A549 (cell line): ENCODE results near the gene BNIP3. TPM values are rescaled to one million over a fixed set of nuclear protein-coding genes. Genes with fewer than 3 reads are reported as not detected.

Experiments used
- ATAC-seq, 2 experiments: fragments of 200-7000 bp in 1 of 2; fragments of >200 bp in 1 of 2; cut with Nextera tagmentation in 1 of 2; cut with Tn5 transposase in 1 of 2; 3 replicates each; pipeline versions ENCODE4 v1.8.0 to v1.9.1; 2018 to 2020; ENCODE audit warnings: mild to moderate bottlenecking in 1 of 2, moderate library complexity in 1 of 2
- CTCF ChIA-PET: fragments of 300-600 bp; sonication (Branson Sonifier 250); formaldehyde crosslinking; extraction: SDS; loops from one replicate; lab custom pipeline; 2021; ENCODE audit warnings: antibody characterized with exemption, inconsistent platforms; lab: Yijun Ruan, JAX
- POLR2A ChIA-PET: fragments of 350-600 bp; formaldehyde crosslinking; extraction: SDS; loops from one replicate; lab custom pipeline; 2021; ENCODE audit warnings: antibody characterized with exemption, inconsistent platforms; lab: Yijun Ruan, JAX
- DNase-seq, 2 experiments: peaks; one replicate each; pipeline versions ENCODE4 v3.0.0 to v3.0.0-alpha.2; 2011 to 2016; ENCODE audit warnings: low read depth in 1 of 2, low spot score in 1 of 2
- FAIRE-seq: peaks from 2 replicates; lab custom pipeline; 2011; peaks lifted over from hg19 to GRCh38; lab: Jason Lieb, UNC
- H3K27ac ChIP-seq, 2 experiments: fragments of >200 bp; sonication (Bioruptor Twin); formaldehyde crosslinking; 3 replicates each; pipeline ENCODE4 v1.5.1; 2016 to 2017
- H3K4me1 ChIP-seq: fragments of >200 bp; sonication (Bioruptor Twin); formaldehyde crosslinking; 3 replicates; pipeline ENCODE4 v1.6.1; 2016
- H3K4me2 ChIP-seq: fragments of >200 bp; sonication (Bioruptor Twin); formaldehyde crosslinking; 3 replicates; pipeline ENCODE4 v1.6.1; 2016
- H3K4me3 ChIP-seq: fragments of >200 bp; sonication (Bioruptor Twin); formaldehyde crosslinking; 3 replicates; pipeline ENCODE4 v1.5.1; 2016
- H3K9me3 ChIP-seq: fragments of >200 bp; sonication (Bioruptor Twin); formaldehyde crosslinking; 3 replicates; pipeline ENCODE4 v1.6.1; 2016
- CEBPB ChIP-seq, 2 experiments: fragments of >200 bp in 1 of 2; sonication (Bioruptor Twin) in 1 of 2; formaldehyde crosslinking in 1 of 2; IDR thresholded peaks; 2 replicates each; pipeline ENCODE4 v1.6.1; 2012 to 2016
- EP300 ChIP-seq, 2 experiments: fragments of >200 bp; sonication (Bioruptor Twin); formaldehyde crosslinking; IDR thresholded peaks; 2 replicates in 1 of 2; 3 replicates in 1 of 2; pipeline ENCODE4 v1.6.1; 2016 to 2017
- ESRRA ChIP-seq: fragments of 150-350 bp; IDR thresholded peaks from 2 replicates; pipeline ENCODE4 v1.6.1; 2014; ENCODE audit warnings: mild to moderate bottlenecking, low read length, borderline replicate concordance
- FOSB ChIP-seq: fragments of 250-450 bp; sonication (Bioruptor Pico); IDR thresholded peaks from 2 replicates; pipeline ENCODE4 v1.5.0; 2020; ENCODE audit warnings: mild to moderate bottlenecking, moderate library complexity
- FOSL2 ChIP-seq, 2 experiments: fragments of 450-650 bp in 1 of 2; fragments of >200 bp in 1 of 2; sonication (Bioruptor Twin) in 1 of 2; formaldehyde crosslinking; IDR thresholded peaks; 2 replicates each; pipeline versions ENCODE4 v1.5.0 to v1.6.1; 2016 to 2020; ENCODE audit warnings: mild to moderate bottlenecking in 1 of 2, moderate library complexity in 1 of 2
- FOXS1 ChIP-seq: fragments of 250-450 bp; sonication (Bioruptor Pico); IDR thresholded peaks from 2 replicates; pipeline ENCODE4 v1.5.0; 2020; ENCODE audit warnings: mild to moderate bottlenecking, moderate library complexity
- HDAC2 ChIP-seq: fragments of 200-600 bp; sonication (generic); IDR thresholded peaks from 2 replicates; pipeline ENCODE4 v1.6.1; 2016
- JUN ChIP-seq, 2 experiments: fragments of >200 bp; sonication (Bioruptor Twin); formaldehyde crosslinking; IDR thresholded peaks; 2 replicates in 1 of 2; 3 replicates in 1 of 2; pipeline ENCODE4 v1.6.1; 2016 to 2017
- JUNB ChIP-seq: fragments of >200 bp; sonication (Bioruptor Twin); formaldehyde crosslinking; IDR thresholded peaks from 2 replicates; pipeline ENCODE4 v1.6.1; 2016
- NPAS2 ChIP-seq: fragments of 250-450 bp; sonication (Bioruptor Pico); IDR thresholded peaks from 2 replicates; pipeline ENCODE4 v1.8.0; 2022; ENCODE audit warnings: mild to moderate bottlenecking, moderate library complexity, borderline replicate concordance
- PHF8 ChIP-seq: fragments of 200-600 bp; sonication (generic); IDR thresholded peaks from 2 replicates; pipeline ENCODE4 v1.6.1; 2016; ENCODE audit warnings: low read depth, mild to moderate bottlenecking, antibody characterized with exemption, moderate library complexity, borderline replicate concordance
- RARB ChIP-seq: fragments of 250-450 bp; sonication (Bioruptor Pico); IDR thresholded peaks from 2 replicates; pipeline ENCODE4 v1.8.0; 2021; ENCODE audit warnings: mild to moderate bottlenecking, moderate library complexity
- RNF2 ChIP-seq: fragments of 200-600 bp; sonication (generic); IDR thresholded peaks from 2 replicates; pipeline ENCODE4 v1.6.1; 2016; ENCODE audit warnings: low read depth, mild to moderate bottlenecking, antibody characterized with exemption, moderate library complexity, borderline replicate concordance
- ZC3H11A ChIP-seq: fragments of 450-650 bp; IDR thresholded peaks from 2 replicates; pipeline ENCODE4 v1.6.1; 2014; ENCODE audit warnings: antibody characterized with exemption, mild to moderate bottlenecking
- ZNF302 ChIP-seq: fragments of 250-450 bp; sonication (Bioruptor Pico); IDR thresholded peaks from 2 replicates; pipeline ENCODE4 v1.9.0; 2021; ENCODE audit warnings: inconsistent platforms, mild to moderate bottlenecking, moderate library complexity
- WGBS: methylation state at CpG from one replicate; pipeline ENCODE4 v1.1.6; 2017; ENCODE audit errors: missing lambda C conversion rate; 5-methylcytosine and 5-hydroxymethylcytosine counted together
- polyA plus RNA-seq, 4 experiments: library from polyadenylated mRNA; depleted of rRNA in 3 of 4; stranded (reverse); fragments of >200 nt; fragmentation: RNase III in 1 of 4; extraction: RNeasy Plus Mini Kit Qiagen cat#74134 plus additional on column Dnase treatment in 1 of 4; gene quantifications; 2 replicates in 3 of 4; 3 replicates in 1 of 4; pipeline ENCODE4 v1.2.3, GENCODE V29; 2011 to 2017
- TF ChIP-seq, protein P1 (sequence below): fragments of 250-450 bp; sonication (Bioruptor Pico); IDR thresholded peaks from 2 replicates; pipeline ENCODE4 v1.5.0; 2020; ENCODE audit warnings: low read depth, mild to moderate bottlenecking, moderate library complexity
- TF ChIP-seq, protein P2 (sequence below): fragments of 150-350 bp; IDR thresholded peaks from 2 replicates; pipeline ENCODE4 v1.6.1; 2014; ENCODE audit warnings: low read depth, mild to moderate bottlenecking, low read length
- TF ChIP-seq, protein P3 (sequence below): fragments of >200 bp; sonication (Bioruptor Twin); formaldehyde crosslinking; IDR thresholded peaks from 3 replicates; pipeline ENCODE4 v1.6.1; 2016
- TF ChIP-seq, protein P4 (sequence below): fragments of 250-450 bp; sonication (Bioruptor Pico); IDR thresholded peaks from 2 replicates; pipeline ENCODE4 v1.5.0; 2021; ENCODE audit warnings: mild to moderate bottlenecking, moderate library complexity, borderline replicate concordance
- TF ChIP-seq, protein P5 (sequence below): fragments of >200 bp; sonication (Bioruptor Twin); formaldehyde crosslinking; IDR thresholded peaks from 3 replicates; pipeline ENCODE4 v1.5.1; 2016
- TF ChIP-seq, protein P6 (sequence below): IDR thresholded peaks from 2 replicates; pipeline ENCODE4 v1.6.1; 2012; ENCODE audit warnings: low read depth, borderline replicate concordance
- TF ChIP-seq, protein P7 (sequence below): fragments of >200 bp; sonication (Bioruptor Twin); formaldehyde crosslinking; IDR thresholded peaks from 2 replicates; pipeline ENCODE4 v1.6.1; 2016
- TF ChIP-seq, protein P8 (sequence below): IDR thresholded peaks from 2 replicates; pipeline ENCODE4 v1.6.1; 2012

BNIP3 gene
- polyA plus RNA-seq, 2 of the 4 experiments (the other 2 are of a cell fraction): 46.9 to 51.2 TPM

DNA sequence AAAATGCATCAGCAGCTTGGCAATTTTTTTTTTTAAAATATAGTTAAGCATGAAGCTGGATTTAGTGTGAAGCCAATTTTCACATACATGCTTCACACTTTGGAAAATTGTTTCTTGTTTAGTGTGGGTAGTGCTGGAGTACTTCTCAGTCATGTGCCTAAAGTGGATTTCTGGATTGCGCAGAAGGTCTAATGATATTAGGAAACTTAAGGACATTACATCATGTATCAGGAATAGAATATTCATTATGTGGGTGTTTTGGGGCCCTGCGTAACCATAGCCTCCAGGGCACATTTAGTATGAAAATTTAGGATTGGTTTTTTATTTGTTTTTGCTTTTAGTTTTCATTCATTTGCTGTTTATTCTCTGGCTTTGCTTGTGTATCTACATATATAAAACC is 28.8 kb upstream of the BNIP3 start (continued):
- TF ChIP-seq, protein P1, sequence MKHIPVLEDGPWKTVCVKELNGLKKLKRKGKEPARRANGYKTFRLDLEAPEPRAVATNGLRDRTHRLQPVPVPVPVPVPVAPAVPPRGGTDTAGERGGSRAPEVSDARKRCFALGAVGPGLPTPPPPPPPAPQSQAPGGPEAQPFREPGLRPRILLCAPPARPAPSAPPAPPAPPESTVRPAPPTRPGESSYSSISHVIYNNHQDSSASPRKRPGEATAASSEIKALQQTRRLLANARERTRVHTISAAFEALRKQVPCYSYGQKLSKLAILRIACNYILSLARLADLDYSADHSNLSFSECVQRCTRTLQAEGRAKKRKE (CRISPR knock-in tag): no peak
- TF ChIP-seq NPAS2 (no peak), ESRRA (no peak)
- TF ChIP-seq, protein P2, sequence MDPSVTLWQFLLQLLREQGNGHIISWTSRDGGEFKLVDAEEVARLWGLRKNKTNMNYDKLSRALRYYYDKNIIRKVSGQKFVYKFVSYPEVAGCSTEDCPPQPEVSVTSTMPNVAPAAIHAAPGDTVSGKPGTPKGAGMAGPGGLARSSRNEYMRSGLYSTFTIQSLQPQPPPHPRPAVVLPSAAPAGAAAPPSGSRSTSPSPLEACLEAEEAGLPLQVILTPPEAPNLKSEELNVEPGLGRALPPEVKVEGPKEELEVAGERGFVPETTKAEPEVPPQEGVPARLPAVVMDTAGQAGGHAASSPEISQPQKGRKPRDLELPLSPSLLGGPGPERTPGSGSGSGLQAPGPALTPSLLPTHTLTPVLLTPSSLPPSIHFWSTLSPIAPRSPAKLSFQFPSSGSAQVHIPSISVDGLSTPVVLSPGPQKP: no peak

DNA sequence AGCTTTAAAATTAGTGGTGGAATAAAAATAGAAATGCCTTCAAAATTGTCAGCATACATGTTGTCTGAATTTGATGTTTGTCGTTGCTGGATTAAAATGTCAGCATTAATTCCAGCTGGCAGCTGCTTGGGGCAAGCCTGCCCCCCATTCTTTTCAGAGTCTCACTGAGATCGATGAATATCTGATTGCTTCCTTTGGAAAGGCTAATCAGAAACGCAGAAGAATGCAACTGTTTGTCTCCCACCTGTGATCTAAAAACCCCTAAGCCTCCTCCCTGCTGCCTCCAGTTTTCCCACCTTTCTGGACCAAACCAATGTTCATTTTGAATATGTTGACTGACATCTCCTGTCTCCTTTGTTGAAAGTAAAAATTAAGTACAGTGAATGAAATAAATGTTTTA is 27.9 kb upstream of the BNIP3 start:
- no peak for ATAC-seq
- Histone ChIP-seq H3K9me3 (peaks cover 7% of the 10 kb centered on the region), H3K4me2 (no peak overlapping the region), H3K4me3 (no peak overlapping the region)
- no peak for DNase-seq
- TF ChIP-seq RNF2: no peak
- no peak for TF ChIP-seq HDAC2
- no peak for TF ChIP-seq FOXS1 (CRISPR knock-in tag)
- TF ChIP-seq CEBPB (IDR thresholded peaks at IDR 0.05): no peak
- TF ChIP-seq, all 56 proteins: peak for 0
- POLR2A ChIA-PET: no interaction called here
- no peaks in the 10 kb centered on the region for H3K4me1 ChIP-seq
- FAIRE-seq: no peak
- WGBS: 38% methylated on average over 3 of the region's 3 CpGs
- CTCF ChIA-PET: interaction anchor here (3.8 to 4.9 kb wide), 2 partner anchors 13 to 133 kb away, joined by 13 to 21 read pairs; no protein-coding TSS in a partner anchor
- H3K27ac ChIP-seq: no peak overlapping the region

DNA sequence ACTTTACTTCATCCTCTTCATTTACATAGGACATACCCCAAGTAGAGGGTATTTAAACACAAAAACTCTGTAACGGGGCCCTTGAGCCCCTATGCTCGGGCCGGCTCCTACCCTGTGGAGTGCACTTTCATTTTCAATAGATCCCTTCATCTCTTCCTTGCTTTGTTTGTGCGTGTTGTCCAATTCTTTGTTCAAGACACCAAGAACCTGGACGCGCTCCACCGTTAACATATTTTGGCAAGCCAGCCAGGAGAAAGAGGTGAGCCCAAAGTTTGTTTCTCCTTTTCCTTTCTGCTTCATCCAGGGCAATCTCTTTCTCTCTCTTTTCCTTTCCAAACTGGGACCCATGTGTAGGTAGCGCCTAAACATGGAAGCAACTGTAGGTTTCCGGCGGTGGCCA is 26.0 kb upstream of the BNIP3 start:
- DNase-seq (no peak), ATAC-seq (no peak)
- 94% methylated on average over 10 of the region's 10 CpGs for WGBS

DNA sequence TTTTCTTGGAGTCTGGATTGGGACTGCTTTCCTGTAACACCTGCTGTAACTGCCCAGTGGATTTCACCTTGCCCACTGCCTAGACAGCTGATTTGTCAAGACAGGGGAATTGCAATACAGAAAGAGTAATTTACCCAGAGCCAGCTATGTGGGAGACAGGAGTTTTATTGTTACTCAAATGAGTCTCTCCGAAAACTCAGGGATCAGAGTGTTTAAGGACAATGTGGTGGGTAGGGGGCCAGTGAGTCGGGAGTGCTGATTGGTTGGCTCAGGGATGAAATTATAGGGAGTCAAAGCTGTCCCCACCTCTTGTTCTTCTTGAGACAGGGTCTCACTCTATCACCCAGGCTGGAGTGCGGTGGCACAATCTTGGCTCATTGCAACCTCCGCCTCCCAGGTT is 25.2 kb upstream of the BNIP3 start:
- WGBS: 90% methylated on average over 4 of the region's 4 CpGs
- H3K4me1 ChIP-seq: no peaks in the 10 kb centered on the region
- H3K27ac ChIP-seq: no peak overlapping the region
- ChIA-PET POLR2A (no interaction called here), CTCF (interaction anchor here (1.2 to 3.8 kb wide), 2 partner anchors 16 to 136 kb away, joined by 3 to 21 read pairs; no protein-coding TSS in a partner anchor)
- DNase-seq (no peak), ATAC-seq (no peak), FAIRE-seq (no peak)
- no peak overlapping the region for H3K4me3 ChIP-seq
- H3K9me3 ChIP-seq: peaks cover 7% of the 10 kb centered on the region
- TF ChIP-seq, protein P3, sequence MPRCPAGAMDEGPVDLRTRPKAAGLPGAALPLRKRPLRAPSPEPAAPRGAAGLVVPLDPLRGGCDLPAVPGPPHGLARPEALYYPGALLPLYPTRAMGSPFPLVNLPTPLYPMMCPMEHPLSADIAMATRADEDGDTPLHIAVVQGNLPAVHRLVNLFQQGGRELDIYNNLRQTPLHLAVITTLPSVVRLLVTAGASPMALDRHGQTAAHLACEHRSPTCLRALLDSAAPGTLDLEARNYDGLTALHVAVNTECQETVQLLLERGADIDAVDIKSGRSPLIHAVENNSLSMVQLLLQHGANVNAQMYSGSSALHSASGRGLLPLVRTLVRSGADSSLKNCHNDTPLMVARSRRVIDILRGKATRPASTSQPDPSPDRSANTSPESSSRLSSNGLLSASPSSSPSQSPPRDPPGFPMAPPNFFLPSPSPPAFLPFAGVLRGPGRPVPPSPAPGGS: no peak
- TF ChIP-seq, protein P4, sequence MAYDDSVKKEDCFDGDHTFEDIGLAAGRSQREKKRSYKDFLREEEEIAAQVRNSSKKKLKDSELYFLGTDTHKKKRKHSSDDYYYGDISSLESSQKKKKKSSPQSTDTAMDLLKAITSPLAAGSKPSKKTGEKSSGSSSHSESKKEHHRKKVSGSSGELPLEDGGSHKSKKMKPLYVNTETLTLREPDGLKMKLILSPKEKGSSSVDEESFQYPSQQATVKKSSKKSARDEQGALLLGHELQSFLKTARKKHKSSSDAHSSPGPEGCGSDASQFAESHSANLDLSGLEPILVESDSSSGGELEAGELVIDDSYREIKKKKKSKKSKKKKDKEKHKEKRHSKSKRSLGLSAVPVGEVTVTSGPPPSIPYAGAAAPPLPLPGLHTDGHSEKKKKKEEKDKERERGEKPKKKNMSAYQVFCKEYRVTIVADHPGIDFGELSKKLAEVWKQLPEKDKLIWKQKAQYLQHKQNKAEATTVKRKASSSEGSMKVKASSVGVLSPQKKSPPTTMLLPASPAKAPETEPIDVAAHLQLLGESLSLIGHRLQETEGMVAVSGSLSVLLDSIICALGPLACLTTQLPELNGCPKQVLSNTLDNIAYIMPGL (CRISPR knock-in tag): no peak
- TF ChIP-seq RARB (CRISPR knock-in tag) (no peak), FOSL2 (IDR thresholded peaks at IDR 0.05) (no peak), FOSL2 (CRISPR knock-in tag; IDR thresholded peaks at IDR 0.05) (no peak), EP300 (IDR thresholded peaks at IDR 0.05) (no peak), RNF2 (no peak), ZNF302 (no peak)
- TF ChIP-seq, protein P5, sequence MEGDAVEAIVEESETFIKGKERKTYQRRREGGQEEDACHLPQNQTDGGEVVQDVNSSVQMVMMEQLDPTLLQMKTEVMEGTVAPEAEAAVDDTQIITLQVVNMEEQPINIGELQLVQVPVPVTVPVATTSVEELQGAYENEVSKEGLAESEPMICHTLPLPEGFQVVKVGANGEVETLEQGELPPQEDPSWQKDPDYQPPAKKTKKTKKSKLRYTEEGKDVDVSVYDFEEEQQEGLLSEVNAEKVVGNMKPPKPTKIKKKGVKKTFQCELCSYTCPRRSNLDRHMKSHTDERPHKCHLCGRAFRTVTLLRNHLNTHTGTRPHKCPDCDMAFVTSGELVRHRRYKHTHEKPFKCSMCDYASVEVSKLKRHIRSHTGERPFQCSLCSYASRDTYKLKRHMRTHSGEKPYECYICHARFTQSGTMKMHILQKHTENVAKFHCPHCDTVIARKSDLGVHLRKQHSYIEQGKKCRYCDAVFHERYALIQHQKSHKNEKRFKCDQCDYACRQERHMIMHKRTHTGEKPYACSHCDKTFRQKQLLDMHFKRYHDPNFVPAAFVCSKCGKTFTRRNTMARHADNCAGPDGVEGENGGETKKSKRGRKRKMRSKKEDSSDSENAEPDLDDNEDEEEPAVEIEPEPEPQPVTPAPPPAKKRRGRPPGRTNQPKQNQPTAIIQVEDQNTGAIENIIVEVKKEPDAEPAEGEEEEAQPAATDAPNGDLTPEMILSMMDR: no peak
- TF ChIP-seq, protein P6, sequence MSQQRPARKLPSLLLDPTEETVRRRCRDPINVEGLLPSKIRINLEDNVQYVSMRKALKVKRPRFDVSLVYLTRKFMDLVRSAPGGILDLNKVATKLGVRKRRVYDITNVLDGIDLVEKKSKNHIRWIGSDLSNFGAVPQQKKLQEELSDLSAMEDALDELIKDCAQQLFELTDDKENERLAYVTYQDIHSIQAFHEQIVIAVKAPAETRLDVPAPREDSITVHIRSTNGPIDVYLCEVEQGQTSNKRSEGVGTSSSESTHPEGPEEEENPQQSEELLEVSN: no peak
- no peak overlapping the region for H3K4me2 ChIP-seq

More for the DNA sequence above, 26.0 kb upstream of the BNIP3 start:
- no peak overlapping the region for H3K4me2 ChIP-seq
- H3K27ac ChIP-seq: no peak overlapping the region
- CTCF ChIA-PET: interaction anchor here (3.8 kb wide), 1 partner anchor 15 kb away, joined by 21 read pairs; no protein-coding TSS in a partner anchor
- peaks cover 7% of the 10 kb centered on the region for H3K9me3 ChIP-seq
- no peaks in the 10 kb centered on the region for H3K4me1 ChIP-seq
- H3K4me3 ChIP-seq: no peak overlapping the region
- no peak for FAIRE-seq
- POLR2A ChIA-PET: no interaction called here
- TF ChIP-seq FOSB (CRISPR knock-in tag): no peak
- TF ChIP-seq EP300 (IDR thresholded peaks at IDR 0.05): no peak
- TF ChIP-seq JUN (IDR thresholded peaks at IDR 0.05): no peak
- TF ChIP-seq ZC3H11A: no peak
- TF ChIP-seq, protein P7, sequence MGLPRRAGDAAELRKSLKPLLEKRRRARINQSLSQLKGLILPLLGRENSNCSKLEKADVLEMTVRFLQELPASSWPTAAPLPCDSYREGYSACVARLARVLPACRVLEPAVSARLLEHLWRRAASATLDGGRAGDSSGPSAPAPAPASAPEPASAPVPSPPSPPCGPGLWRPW: no peak
- TF ChIP-seq, protein P2: no peak
- no peak for TF ChIP-seq JUNB
- no peak for TF ChIP-seq PHF8
- TF ChIP-seq, protein P8, sequence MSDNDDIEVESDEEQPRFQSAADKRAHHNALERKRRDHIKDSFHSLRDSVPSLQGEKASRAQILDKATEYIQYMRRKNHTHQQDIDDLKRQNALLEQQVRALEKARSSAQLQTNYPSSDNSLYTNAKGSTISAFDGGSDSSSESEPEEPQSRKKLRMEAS: no peak
